ENCODE measurements around the gene YTHDF2.

The YTHDF2 gene

GRCh38 chr1:28801461-28801860 lies 64.7 kb downstream of the YTHDF2 start:
- TF ChIP-seq ZIC2 (tag by site-specific recombination; IDR thresholded peaks at IDR 0.05) (peak; percentile 72), GLIS1 (tag by site-specific recombination; IDR thresholded peaks at IDR 0.05) (peak; percentile 95), ZNF362 (tag by site-specific recombination; IDR thresholded peaks at IDR 0.05) (no peak), OSR2 (tag by site-specific recombination; IDR thresholded peaks at IDR 0.05) (no peak), HOXA7 (CRISPR knock-in tag; IDR thresholded peaks at IDR 0.05; ENCODE audit: borderline replicate concordance) (no peak), ZNF530 (tag by site-specific recombination; IDR thresholded peaks at IDR 0.05; ENCODE audit: low read depth) (no peak), TRIM28 (IDR thresholded peaks at IDR 0.05; ENCODE audit: borderline replicate concordance, low read length) (no peak)
- Histone ChIP-seq H3K4me1 (ENCODE audit: control insufficient read depth, insufficient read depth, low read length) (no peaks in the 10 kb centered on the region), H3K27ac (ENCODE audit: extremely low read depth, low read depth, low read length) (no peak overlapping the region), H3K4me3 (ENCODE audit: low read depth, low read length) (no peak overlapping the region), H3K36me3 (ENCODE audit: control insufficient read depth in 2 of 2, insufficient read depth in 1 of 2, low read length in 2 of 2) (no peaks in the 10 kb centered on the region), H3K9me3 (ENCODE audit: control insufficient read depth, insufficient read depth, low read depth, low read length) (no peaks in the 10 kb centered on the region)
- ChIA-PET CTCF (no interaction called here), POLR2A (interaction anchor here (0.6 kb wide), 1 partner anchor 401 kb away, joined by 10 read pairs; no protein-coding TSS in a partner anchor)

GRCh38 chr1:28803051-28803450 lies 66.3 kb downstream of the YTHDF2 start:
- Histone ChIP-seq H3K4me1 (ENCODE audit: control insufficient read depth, insufficient read depth, low read length) (no peaks in the 10 kb centered on the region), H3K9me3 (ENCODE audit: control insufficient read depth, insufficient read depth, low read depth, low read length) (no peaks in the 10 kb centered on the region), H3K4me3 (ENCODE audit: low read depth, low read length) (no peak overlapping the region), H3K27ac (ENCODE audit: extremely low read depth, low read depth, low read length) (no peak overlapping the region), H3K36me3 (ENCODE audit: control insufficient read depth in 2 of 2, insufficient read depth in 1 of 2, low read length in 2 of 2) (no peaks in the 10 kb centered on the region)
- ChIA-PET CTCF (interaction anchor here (0.6 to 0.7 kb wide), 4 partner anchors 25 to 389 kb away, joined by 3 to 5 read pairs (median 4); no protein-coding TSS in a partner anchor), POLR2A (interaction anchor here (0.6 kb wide), 1 partner anchor 396 kb away, joined by 4 read pairs; no protein-coding TSS in a partner anchor)
- TF ChIP-seq ZNF692 (tag by site-specific recombination; IDR thresholded peaks at IDR 0.05) (no peak), ZNF610 (tag by site-specific recombination; IDR thresholded peaks at IDR 0.05; ENCODE audit: borderline replicate concordance) (no peak), ZNF148 (tag by site-specific recombination; IDR thresholded peaks at IDR 0.05; ENCODE audit: borderline replicate concordance) (no peak), ZNF449 (tag by site-specific recombination; IDR thresholded peaks at IDR 0.05) (no peak), ZNF555 (tag by site-specific recombination; conservative IDR thresholded peaks at IDR 0.05) (no peak), ZNF561 (tag by site-specific recombination; IDR thresholded peaks at IDR 0.05; ENCODE audit: borderline replicate concordance) (no peak), KLF8 (tag by site-specific recombination; IDR thresholded peaks at IDR 0.05) (no peak), ZNF302 (tag by site-specific recombination; IDR thresholded peaks at IDR 0.05; ENCODE audit: low read depth) (no peak), ZNF677 (tag by site-specific recombination; IDR thresholded peaks at IDR 0.05) (no peak), ZNF645 (tag by site-specific recombination; IDR thresholded peaks at IDR 0.05) (no peak), OSR2 (tag by site-specific recombination; IDR thresholded peaks at IDR 0.05) (no peak)
